IMR-90 (cell line): Measurements from ENCODE around the gene TET1. TPM values are rescaled to one million over a fixed set of nuclear protein-coding genes. Genes with fewer than 3 reads are reported as not detected.
A peak's percentile ranks its signal among the peaks of the same experiment; 100 is the strongest.

Experiments
- ATAC-seq: fragments of 200-7000 bp; cut with Tn5 transposase; 2 replicates; pipeline ENCODE4 v1.9.1; 2020; ENCODE audit warnings: low read depth, mild to moderate bottlenecking, moderate library complexity
- BruUV-seq: library from RNA; stranded (reverse); fragments of 400-500 nt; replicated peaks from 2 replicates; lab custom pipeline; 2021; lab: Mats Ljungman, UMichigan
- CTCF ChIA-PET: fragments of 300-600 bp; formaldehyde crosslinking; extraction: SDS; loops from one replicate; lab custom pipeline; 2021; ENCODE audit warnings: antibody characterized with exemption; lab: Yijun Ruan, JAX
- POLR2A ChIA-PET: fragments of 300-600 bp; sonication (Branson Sonifier 250); formaldehyde crosslinking; loops from one replicate; lab custom pipeline; 2022; ENCODE audit warnings: antibody characterized with exemption; ENCODE audit not compliant: unreplicated experiment; lab: Charles Lee
- DNase-seq: peaks from one replicate; pipeline ENCODE4 v3.0.0; 2013
- H2AFZ ChIP-seq: replicated peaks from 2 replicates; pipeline ENCODE3; 2013; ENCODE audit warnings: low read length, mild to moderate bottlenecking; ENCODE audit not compliant: poor library complexity
- H2AK5ac ChIP-seq: 2 replicates; pipeline ENCODE4 v1.6.1; 2013; ENCODE audit warnings: low read depth, low read length, inconsistent platforms
- H2AK9ac ChIP-seq: replicated peaks from 2 replicates; pipeline ENCODE3; 2013; ENCODE audit warnings: mild to moderate bottlenecking, low read depth, low read length, moderate library complexity; ENCODE audit not compliant: poor library complexity
- H2BK120ac ChIP-seq: 2 replicates; pipeline ENCODE4 v1.6.1; 2013; ENCODE audit warnings: low read depth, low read length, inconsistent platforms
- H2BK15ac ChIP-seq: 3 replicates; pipeline ENCODE4 v1.6.1; 2013; ENCODE audit warnings: low read depth, low read length, inconsistent platforms
- H2BK20ac ChIP-seq: 2 replicates; pipeline ENCODE4 v1.6.1; 2013; ENCODE audit warnings: low read depth, mild to moderate bottlenecking, inconsistent platforms, low read length, moderate library complexity
- H2BK5ac ChIP-seq: 2 replicates; pipeline ENCODE4 v1.6.1; 2013; ENCODE audit warnings: mild to moderate bottlenecking, low read depth, low read length, inconsistent platforms; ENCODE audit not compliant: poor library complexity, severe bottlenecking
- H3K14ac ChIP-seq: replicated peaks from 2 replicates; pipeline ENCODE4 v1.6.1; 2013; ENCODE audit warnings: low read depth, low read length, inconsistent platforms
- H3K18ac ChIP-seq: 2 replicates; pipeline ENCODE4 v1.6.1; 2013; ENCODE audit warnings: low read depth, low read length, control low read depth
- H3K23ac ChIP-seq: 2 replicates; pipeline ENCODE4 v1.6.1; 2013; ENCODE audit warnings: low read depth, low read length, inconsistent platforms
- H3K27ac ChIP-seq: 2 replicates; pipeline ENCODE4 v1.5.1; 2013; ENCODE audit warnings: mild to moderate bottlenecking, control low read depth, low read length; ENCODE audit not compliant: insufficient read depth
- H3K27me3 ChIP-seq: 2 replicates; pipeline ENCODE4 v1.6.1; 2013; ENCODE audit warnings: low read length; ENCODE audit not compliant: control insufficient read depth, insufficient read depth
- H3K36me3 ChIP-seq: 2 replicates; pipeline ENCODE4 v1.6.1; 2013; ENCODE audit warnings: low read length, mixed read lengths; ENCODE audit not compliant: control insufficient read depth, insufficient read depth
- H3K4ac ChIP-seq: 2 replicates; pipeline ENCODE4 v1.6.1; 2013; ENCODE audit warnings: low read depth, low read length, inconsistent platforms
- H3K4me1 ChIP-seq: 2 replicates; pipeline ENCODE4 v1.6.1; 2013; ENCODE audit warnings: low read length, mixed read lengths; ENCODE audit not compliant: control insufficient read depth, insufficient read depth
- H3K4me2 ChIP-seq: 2 replicates; pipeline ENCODE4 v1.6.1; 2013; ENCODE audit warnings: low read depth, mild to moderate bottlenecking, control low read depth, low read length, moderate library complexity
- H3K4me3 ChIP-seq: 2 replicates; pipeline ENCODE4 v1.5.1; 2013; ENCODE audit warnings: low read depth, mild to moderate bottlenecking, control low read depth, low read length, moderate library complexity; ENCODE audit not compliant: insufficient read depth
- H3K56ac ChIP-seq: 2 replicates; pipeline ENCODE4 v1.6.1; 2013; ENCODE audit warnings: low read length, inconsistent platforms; ENCODE audit not compliant: insufficient read depth; ENCODE audit errors: extremely low read depth
- H3K79me1 ChIP-seq, 2 experiments: 2 replicates each; pipeline ENCODE4 v1.6.1; 2013; ENCODE audit warnings: low read length in 2 of 2, inconsistent platforms in 1 of 2, low read depth in 1 of 2
- H3K9ac ChIP-seq: 2 replicates; pipeline ENCODE4 v1.6.1; 2013; ENCODE audit warnings: low read depth, low read length, control low read depth
- H3K9me1 ChIP-seq: 2 replicates; pipeline ENCODE4 v1.6.1; 2013; ENCODE audit warnings: low read length, inconsistent platforms; ENCODE audit not compliant: insufficient read depth
- H3K9me3 ChIP-seq: 2 replicates; pipeline ENCODE4 v1.6.1; 2013; ENCODE audit warnings: low read length; ENCODE audit not compliant: control insufficient read depth, insufficient read depth
- H4K20me1 ChIP-seq: 2 replicates; pipeline ENCODE4 v1.6.1; 2013; ENCODE audit warnings: low read length, inconsistent platforms; ENCODE audit not compliant: insufficient read depth
- H4K5ac ChIP-seq: 2 replicates; pipeline ENCODE4 v1.6.1; 2013; ENCODE audit warnings: mild to moderate bottlenecking, low read depth, low read length, control low read depth
- H4K8ac ChIP-seq, 2 experiments: 2 replicates each; pipeline ENCODE4 v1.6.1; 2013; ENCODE audit warnings: low read depth in 2 of 2, low read length in 2 of 2, control low read depth in 1 of 2, inconsistent platforms in 1 of 2
- H4K91ac ChIP-seq: 2 replicates; pipeline ENCODE4 v1.6.1; 2013; ENCODE audit warnings: low read depth, low read length, inconsistent platforms; ENCODE audit not compliant: insufficient read depth
- BHLHE40 ChIP-seq: fragments of 150-350 bp; IDR thresholded peaks from 2 replicates; pipeline ENCODE4 v1.6.1; 2016; ENCODE audit warnings: mild to moderate bottlenecking, low read depth, low read length
- CEBPB ChIP-seq: IDR thresholded peaks from 2 replicates; pipeline ENCODE4 v1.6.1; 2012; ENCODE audit warnings: low read depth, low read length, improper control_type of control experiment
- CHD1 ChIP-seq: IDR thresholded peaks from 2 replicates; pipeline ENCODE4 v1.6.1; 2012; ENCODE audit warnings: low read depth, low read length, improper control_type of control experiment
- CTCF ChIP-seq: conservative IDR thresholded peaks from 2 replicates; pipeline ENCODE4 v1.5.1; 2012; ENCODE audit warnings: mild to moderate bottlenecking, low read depth, low read length, improper control_type of control experiment
- FOS ChIP-seq: fragments of 150-350 bp; IDR thresholded peaks from 2 replicates; pipeline ENCODE4 v1.6.1; 2016; ENCODE audit warnings: low read depth, low read length
- MAFK ChIP-seq: IDR thresholded peaks from 2 replicates; pipeline ENCODE4 v1.6.1; 2012; ENCODE audit warnings: low read depth, low read length, improper control_type of control experiment
- MAZ ChIP-seq: IDR thresholded peaks from 2 replicates; pipeline ENCODE4 v1.6.1; 2012; ENCODE audit warnings: low read depth, mild to moderate bottlenecking, low read length, improper control_type of control experiment, moderate library complexity, borderline replicate concordance
- MXI1 ChIP-seq: IDR thresholded peaks from 2 replicates; pipeline ENCODE4 v1.6.1; 2012; ENCODE audit warnings: low read depth, mild to moderate bottlenecking, low read length, moderate library complexity, borderline replicate concordance
- NFE2L2 ChIP-seq: fragments of 150-350 bp; IDR thresholded peaks from 2 replicates; pipeline ENCODE4 v1.6.1; 2016; ENCODE audit warnings: low read depth, mild to moderate bottlenecking, low read length
- POLR2A ChIP-seq: IDR thresholded peaks from 2 replicates; pipeline ENCODE4 v1.6.1; 2012; ENCODE audit warnings: mild to moderate bottlenecking, low read depth, low read length
- RAD21 ChIP-seq: IDR thresholded peaks from 2 replicates; pipeline ENCODE4 v1.6.1; 2012; ENCODE audit warnings: low read length, improper control_type of control experiment
- RCOR1 ChIP-seq: IDR thresholded peaks from 2 replicates; pipeline ENCODE4 v1.6.1; 2012; ENCODE audit warnings: mild to moderate bottlenecking, low read length, improper control_type of control experiment; ENCODE audit not compliant: insufficient replicate concordance
- RFX5 ChIP-seq: IDR thresholded peaks from 2 replicates; pipeline ENCODE4 v1.8.0; 2012; ENCODE audit warnings: low read depth, mild to moderate bottlenecking, low read length, moderate library complexity
- SMC3 ChIP-seq: fragments of 150-350 bp; IDR thresholded peaks from 2 replicates; pipeline ENCODE4 v1.6.1; 2016; ENCODE audit warnings: low read depth, mild to moderate bottlenecking, antibody characterized with exemption, low read length, moderate library complexity
- WGBS, 2 experiments: methylation state at CpG; one replicate each; pipeline versions ENCODE4 v1.1.5 to v1.1.7; 2013; ENCODE audit warnings: missing lambda C conversion rate in 2 of 2; ENCODE audit not compliant: insufficient read length in 1 of 2; ENCODE audit errors: extremely low coverage in 2 of 2; 5-methylcytosine and 5-hydroxymethylcytosine counted together
- dilution Hi-C: fragments of 300-500 bp; cut with HindIII; formaldehyde crosslinking; loops from one replicate; pipeline ENCODE4 v1.14.3; 2018; ENCODE audit warnings: low sequenced_read_pairs; ENCODE audit not compliant: unreplicated experiment
- in situ Hi-C: fragments of 300-500 bp; cut with MboI; formaldehyde crosslinking; loops from 3 replicates; pipeline ENCODE4 v1.14.3; 2019; ENCODE audit warnings: low sequenced_read_pairs, inconsistent platforms, mixed read lengths
- intact Hi-C: fragments of 100-400 bp; cut with micrococcal nuclease; formaldehyde crosslinking; loops from 2 replicates; pipeline ENCODE4 v1.10.0; 2022
- polyA plus RNA-seq, 3 experiments: library from polyadenylated mRNA; depleted of rRNA; stranded (reverse); fragments of >200 nt; gene quantifications; 2 replicates each; pipeline ENCODE4 v1.2.3, GENCODE V29; 2012; ENCODE audit warnings: low replicate concordance in 1 of 3
- total RNA-seq: library from RNA; depleted of rRNA; stranded (reverse); fragments of >200 nt; gene quantifications from 2 replicates; pipeline ENCODE4 v1.2.3, GENCODE V29; 2012
- TF ChIP-seq, protein P1 (sequence below): fragments of 150-350 bp; IDR thresholded peaks from 2 replicates; pipeline ENCODE4 v1.6.1; 2017; ENCODE audit warnings: mild to moderate bottlenecking, antibody characterized with exemption, low read length, low read depth

TET1 gene
- total and polyA plus RNA-seq, 2 of the 4 experiments (the other 2 are of a cell fraction), result 1.0 to 4.3 TPM

DNA sequence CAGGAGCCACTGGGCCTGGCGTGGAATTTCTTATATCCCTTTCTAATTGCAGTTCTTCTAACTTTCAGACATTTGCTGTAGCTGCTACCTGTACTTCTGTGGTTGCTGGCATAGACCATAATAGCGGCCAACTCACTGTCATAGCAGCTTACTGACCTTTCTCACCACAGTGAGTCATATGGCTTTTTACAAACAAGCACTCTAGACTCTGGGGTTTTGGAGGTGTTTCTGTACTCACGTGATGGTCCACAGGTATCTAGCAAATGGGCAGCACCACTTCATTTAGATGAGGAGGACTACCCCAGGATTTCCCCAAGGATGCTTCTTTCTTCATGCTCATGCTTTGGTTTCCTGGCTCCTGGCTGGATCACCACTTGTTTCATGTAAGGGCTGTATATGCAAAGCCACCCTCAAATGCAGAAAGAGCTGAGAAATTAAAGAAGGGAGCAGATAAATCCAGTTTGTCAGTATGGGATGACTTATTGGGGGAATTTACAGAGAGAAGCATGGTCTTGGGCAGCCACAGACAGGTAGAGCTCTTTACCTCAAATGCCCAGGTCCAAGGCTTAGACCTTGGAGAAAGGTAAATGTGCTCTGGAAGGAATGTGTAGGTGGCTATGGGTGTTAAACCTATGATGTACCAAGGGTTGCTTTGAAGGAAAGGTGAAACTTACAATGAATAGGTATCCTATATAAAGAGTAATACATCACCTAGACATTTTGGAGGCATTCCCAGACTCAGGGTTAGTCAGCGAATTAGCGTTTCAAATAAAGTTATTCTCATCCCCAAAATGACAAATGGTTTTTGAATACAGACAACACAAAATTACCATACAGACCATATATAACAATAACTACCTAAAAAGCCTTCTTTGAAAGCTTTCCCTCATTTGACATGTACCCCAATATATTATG lies 16.9 kb upstream of the TET1 start:
- Histone ChIP-seq H3K4me1 (peaks cover 14% of the 10 kb centered on the region), H3K4ac (no peak overlapping the region), H3K4me2 (peak overlapping the region; percentile 57), H2AK9ac (no peak overlapping the region), H2BK15ac (no peak overlapping the region), H2BK20ac (no peak overlapping the region), H3K23ac (no peak overlapping the region), H3K9ac (no peak overlapping the region), H3K14ac (no peak overlapping the region), H3K18ac (no peak overlapping the region), H4K8ac (no peak overlapping the region), H3K4me3 (no peak overlapping the region), H3K9me3 (no peaks in the 10 kb centered on the region), H2AFZ (no peak overlapping the region), H2BK5ac (no peak overlapping the region), H3K27ac (no peak overlapping the region), H2AK5ac (peak overlapping the region; percentile 55), H4K20me1 (peaks cover 5% of the 10 kb centered on the region; the same call in 1 of the 2 replicates), H3K79me1 (no peaks in the 10 kb centered on the region), H3K36me3 (no peaks in the 10 kb centered on the region), H4K91ac (no peak overlapping the region), H2BK120ac (no peak overlapping the region), H3K27me3 (no peaks in the 10 kb centered on the region), H3K56ac (no peak overlapping the region), H4K5ac (no peak overlapping the region), H3K9me1 (no peaks in the 10 kb centered on the region; the same call in 1 of the 2 replicates)
- ChIA-PET CTCF (interaction anchor here (0.6 to 1.0 kb wide), 2 partner anchors 8 to 47 kb away, joined by 3 to 4 read pairs; no protein-coding TSS in a partner anchor), POLR2A (interaction anchor here (0.5 kb wide), 1 partner anchor 52 kb away, joined by 4 read pairs; no protein-coding TSS in a partner anchor)
- TF ChIP-seq MAFK (no peak), FOS (peak; percentile 69), MAZ (no peak), MXI1 (no peak), RCOR1 (no peak), RAD21 (no peak), BHLHE40 (peak; percentile 89), CEBPB (no peak), CHD1 (no peak), POLR2A (no peak), CTCF (no peak), RFX5 (no peak), SMC3 (no peak), NFE2L2 (peak; percentile 11; the same call in 1 of the 2 replicates)
- TF ChIP-seq, protein P1, sequence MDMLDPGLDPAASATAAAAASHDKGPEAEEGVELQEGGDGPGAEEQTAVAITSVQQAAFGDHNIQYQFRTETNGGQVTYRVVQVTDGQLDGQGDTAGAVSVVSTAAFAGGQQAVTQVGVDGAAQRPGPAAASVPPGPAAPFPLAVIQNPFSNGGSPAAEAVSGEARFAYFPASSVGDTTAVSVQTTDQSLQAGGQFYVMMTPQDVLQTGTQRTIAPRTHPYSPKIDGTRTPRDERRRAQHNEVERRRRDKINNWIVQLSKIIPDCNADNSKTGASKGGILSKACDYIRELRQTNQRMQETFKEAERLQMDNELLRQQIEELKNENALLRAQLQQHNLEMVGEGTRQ, result peak; percentile 67
- in situ Hi-C loops, result no loop called here
- no TSS peak for BruUV-seq
- peak; percentile 70 for ATAC-seq
- intact Hi-C loops, result loop anchor here (2.0 kb wide), 1 partner anchor 16 kb away; the partner anchor contains the start of gene SLC25A16
- 83% methylated on average over 1 of the region's 5 CpGs; no CpG with 5 or more reads in 1 of the 2 experiments for WGBS, 2 experiments
- dilution Hi-C loops, result no loop called here
- peak; percentile 84 for DNase-seq
